Measurements from ENCODE around the gene ASIC2.

DNA sequence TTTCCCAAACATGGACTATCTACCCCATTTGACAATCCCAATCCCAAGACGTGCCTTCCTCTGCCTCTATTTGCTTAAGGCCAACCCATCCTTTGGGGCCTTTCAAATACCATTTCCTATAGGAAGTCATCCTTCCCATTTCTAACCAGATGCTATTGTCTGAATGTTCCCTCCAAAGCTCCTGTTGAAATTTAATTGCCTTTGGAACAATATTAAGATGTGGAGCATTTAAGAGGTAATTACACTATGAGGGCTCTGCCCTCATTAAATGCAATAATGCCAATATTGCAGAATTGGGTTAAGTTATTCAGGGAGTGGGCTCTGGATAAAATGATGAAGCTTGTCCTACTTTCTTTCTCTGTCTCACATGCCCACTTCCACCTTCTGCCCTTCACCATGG, 125.4 kb downstream of the ASIC2 start:
- TF ChIP-seq, protein P1, sequence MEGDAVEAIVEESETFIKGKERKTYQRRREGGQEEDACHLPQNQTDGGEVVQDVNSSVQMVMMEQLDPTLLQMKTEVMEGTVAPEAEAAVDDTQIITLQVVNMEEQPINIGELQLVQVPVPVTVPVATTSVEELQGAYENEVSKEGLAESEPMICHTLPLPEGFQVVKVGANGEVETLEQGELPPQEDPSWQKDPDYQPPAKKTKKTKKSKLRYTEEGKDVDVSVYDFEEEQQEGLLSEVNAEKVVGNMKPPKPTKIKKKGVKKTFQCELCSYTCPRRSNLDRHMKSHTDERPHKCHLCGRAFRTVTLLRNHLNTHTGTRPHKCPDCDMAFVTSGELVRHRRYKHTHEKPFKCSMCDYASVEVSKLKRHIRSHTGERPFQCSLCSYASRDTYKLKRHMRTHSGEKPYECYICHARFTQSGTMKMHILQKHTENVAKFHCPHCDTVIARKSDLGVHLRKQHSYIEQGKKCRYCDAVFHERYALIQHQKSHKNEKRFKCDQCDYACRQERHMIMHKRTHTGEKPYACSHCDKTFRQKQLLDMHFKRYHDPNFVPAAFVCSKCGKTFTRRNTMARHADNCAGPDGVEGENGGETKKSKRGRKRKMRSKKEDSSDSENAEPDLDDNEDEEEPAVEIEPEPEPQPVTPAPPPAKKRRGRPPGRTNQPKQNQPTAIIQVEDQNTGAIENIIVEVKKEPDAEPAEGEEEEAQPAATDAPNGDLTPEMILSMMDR (IDR thresholded peaks at IDR 0.05; ENCODE audit: low read length) = no peak
- no peak for TF ChIP-seq EZH2 (IDR thresholded peaks at IDR 0.05; ENCODE audit: borderline replicate concordance, low read length)

All from OCI-LY1 (cell line).